T-helper 1 cell treated with Interleukin-12 subunit alpha and Interleukin-12 subunit beta and Interleukin-4 antibody, amounts not matched to agents 30 μg/mL and 1 μg/mL, for 36 hours (primary cell): ENCODE data around the gene SRCIN1.
"Not testable (repeated sequence)": the region's sequence is repeated elsewhere in the genome, so short reads cannot be mapped to it uniquely, and the experiment has no call there.

Experiments used
- H3K27ac Mint-ChIP-seq: one replicate; pipeline ENCODE4 v1.8.0; 2021; ENCODE audit warnings: mild to moderate bottlenecking, mixed read lengths
- H3K27me3 Mint-ChIP-seq: one replicate; pipeline ENCODE4 v1.8.0; 2021; ENCODE audit warnings: low read depth, mixed read lengths
- H3K36me3 Mint-ChIP-seq: one replicate; pipeline ENCODE4 v1.8.0; 2021; ENCODE audit warnings: low read depth, mixed read lengths
- H3K4me1 Mint-ChIP-seq: one replicate; pipeline ENCODE4 v1.8.0; 2021; ENCODE audit warnings: low read depth, mixed read lengths
- H3K4me3 Mint-ChIP-seq: one replicate; pipeline ENCODE4 v1.8.0; 2021; ENCODE audit warnings: mild to moderate bottlenecking, moderate library complexity, mixed read lengths
- H3K9me3 Mint-ChIP-seq: one replicate; pipeline ENCODE4 v1.8.0; 2021; ENCODE audit warnings: mixed read lengths

Gene SRCIN1

GRCh38 chr17:38482039-38482699, 123.6 kb downstream of the SRCIN1 start:
- H3K4me3 Mint-ChIP-seq, H3K4me1 Mint-ChIP-seq, H3K27ac Mint-ChIP-seq: not testable (repeated sequence)

More at GRCh38 chr17:38482039-38482699, 123.6 kb downstream of the SRCIN1 start:
- not testable (repeated sequence) for H3K9me3 Mint-ChIP-seq, H3K27me3 Mint-ChIP-seq, H3K36me3 Mint-ChIP-seq
